CD14-positive monocyte (primary cell): Measurements from ENCODE around the gene CCDC180. TPM values are rescaled to one million over a fixed set of nuclear protein-coding genes. Genes with fewer than 3 reads are reported as not detected.

Experiments
- DNase-seq, 3 donors: peaks; one replicate each; pipeline ENCODE4 v3.0.0-alpha.2; 2011 to 2022
- H2AFZ ChIP-seq: 2 replicates; pipeline ENCODE4 v1.6.0; 2012; ENCODE audit warnings: mild to moderate bottlenecking, low read depth, low read length, inconsistent platforms; ENCODE audit not compliant: insufficient read depth, poor library complexity, severe bottlenecking
- H3K27ac ChIP-seq, 2 donors: 1 replicate in 1 of 2; 2 replicates in 1 of 2; pipeline ENCODE4 v1.5.1; 2012 to 2013; ENCODE audit warnings: low read length in 2 of 2, control low read depth in 1 of 2, inconsistent platforms in 1 of 2, low read depth in 1 of 2, mild to moderate bottlenecking in 1 of 2
- H3K27me3 ChIP-seq, 2 donors: one replicate each; pipeline versions ENCODE4 v1.6.0 to v1.6.1; 2011 to 2013; ENCODE audit warnings: low read length in 2 of 2; ENCODE audit not compliant: control insufficient read depth in 2 of 2, insufficient read depth in 2 of 2
- H3K36me3 ChIP-seq, 2 donors: replicated peaks in 1 of 2; 1 replicate in 1 of 2; 2 replicates in 1 of 2; pipeline versions ENCODE4 v1.5.1 to v1.6.1; 2012 to 2013; ENCODE audit warnings: low read length in 2 of 2, control low read depth in 1 of 2, inconsistent platforms in 1 of 2, mild to moderate bottlenecking in 1 of 2; ENCODE audit not compliant: insufficient read depth in 2 of 2, control insufficient read depth in 1 of 2
- H3K4me1 ChIP-seq, 2 donors: 1 replicate in 1 of 2; 2 replicates in 1 of 2; pipeline versions ENCODE4 v1.5.1 to v1.6.1; 2012 to 2013; ENCODE audit warnings: low read length in 2 of 2, control low read depth in 1 of 2, inconsistent platforms in 1 of 2, mild to moderate bottlenecking in 1 of 2, moderate library complexity in 1 of 2; ENCODE audit not compliant: insufficient read depth in 2 of 2, control insufficient read depth in 1 of 2
- H3K4me2 ChIP-seq: replicated peaks from 2 replicates; pipeline ENCODE3; 2012; ENCODE audit warnings: low read length, moderate library complexity, mild to moderate bottlenecking; ENCODE audit not compliant: poor library complexity, severe bottlenecking; ENCODE audit errors: extremely low read depth
- H3K4me3 ChIP-seq, 3 experiments: fragments of 200-600 bp in 1 of 3; sonication (generic) in 1 of 3; replicated peaks in 1 of 3; 1 replicate in 2 of 3; 2 replicates in 1 of 3; pipeline ENCODE4 v1.5.1; 2011 to 2013; ENCODE audit warnings: low read length in 3 of 3, mild to moderate bottlenecking in 3 of 3, control low read depth in 2 of 3, low read depth in 2 of 3, inconsistent platforms in 1 of 3, moderate library complexity in 1 of 3
- H3K79me2 ChIP-seq: 2 replicates; pipeline ENCODE4 v1.6.0; 2012; ENCODE audit warnings: mild to moderate bottlenecking, control low read depth, inconsistent platforms, low read length, moderate library complexity; ENCODE audit not compliant: insufficient read depth
- H3K9ac ChIP-seq: 2 replicates; pipeline ENCODE4 v1.6.0; 2017; ENCODE audit warnings: low read length, mild to moderate bottlenecking; ENCODE audit not compliant: insufficient read depth, poor library complexity, severe bottlenecking
- H3K9me3 ChIP-seq, 2 donors: replicated peaks in 1 of 2; 1 replicate in 1 of 2; 2 replicates in 1 of 2; pipeline versions ENCODE4 v1.5.1 to v1.6.1; 2012 to 2013; ENCODE audit warnings: low read length in 2 of 2, control low read depth in 1 of 2; ENCODE audit not compliant: control insufficient read depth in 1 of 2, insufficient read depth in 1 of 2
- H4K20me1 ChIP-seq: 2 replicates; pipeline ENCODE4 v1.6.0; 2012; ENCODE audit warnings: mild to moderate bottlenecking, low read length, control low read depth, moderate library complexity; ENCODE audit not compliant: insufficient read depth
- H3K27ac Mint-ChIP-seq, 7 donors: one replicate each; pipeline ENCODE4 v1.8.0; 2020; ENCODE audit warnings: mild to moderate bottlenecking in 7 of 7, mixed read lengths in 7 of 7, moderate library complexity in 6 of 7, inconsistent platforms in 2 of 7
- H3K27me3 Mint-ChIP-seq, 3 donors: one replicate each; pipeline ENCODE4 v1.8.0; 2021 to 2022; ENCODE audit warnings: low read depth in 3 of 3, mild to moderate bottlenecking in 3 of 3, mixed read lengths in 3 of 3, moderate library complexity in 3 of 3, inconsistent platforms in 1 of 3
- H3K36me3 Mint-ChIP-seq, 2 donors: one replicate each; pipeline ENCODE4 v1.8.0; 2020; ENCODE audit warnings: mixed read lengths in 2 of 2, inconsistent platforms in 1 of 2, mild to moderate bottlenecking in 1 of 2
- H3K4me1 Mint-ChIP-seq: one replicate; pipeline ENCODE4 v1.8.0; 2020; ENCODE audit warnings: mild to moderate bottlenecking, mixed read lengths
- H3K4me3 Mint-ChIP-seq, 2 donors: one replicate each; pipeline ENCODE4 v1.8.0; 2020; ENCODE audit warnings: mild to moderate bottlenecking in 2 of 2, mixed read lengths in 2 of 2, moderate library complexity in 1 of 2
- H3K9me3 Mint-ChIP-seq, 7 donors: one replicate each; pipeline ENCODE4 v1.8.0; 2020 to 2022; ENCODE audit warnings: mixed read lengths in 7 of 7, mild to moderate bottlenecking in 6 of 7, moderate library complexity in 6 of 7, inconsistent platforms in 2 of 7
- WGBS: methylation state at CpG from one replicate; pipeline ENCODE4 v1.1.5; 2013; ENCODE audit warnings: missing lambda C conversion rate; ENCODE audit not compliant: insufficient coverage; 5-methylcytosine and 5-hydroxymethylcytosine counted together
- intact Hi-C, 2 donors: fragments of 100-400 bp; cut with micrococcal nuclease; formaldehyde crosslinking; loops; one replicate each; pipeline versions ENCODE4 v1.15.0 to v1.15.1; 2023
- polyA plus RNA-seq, 3 donors: library from polyadenylated mRNA; depleted of rRNA in 1 of 3; unstranded in 2 of 3; stranded (reverse) in 1 of 3; fragments of 300-500 nt in 2 of 3; fragments of >200 nt in 1 of 3; fragmentation: Illumina TruSeq in 2 of 3; gene quantifications; 1 replicate in 2 of 3; 2 replicates in 1 of 3; pipeline ENCODE4 v1.2.3, GENCODE V29; 2012 to 2021
- TF ChIP-seq, protein P1 (sequence below): fragments of 200-600 bp; IDR thresholded peaks from one replicate; pipeline ENCODE4 v1.8.0; 2022; ENCODE audit warnings: antibody characterized with exemption, mild to moderate bottlenecking

Gene CCDC180
- polyA plus RNA-seq, 3 donors: 0.24 to 1.3 TPM; not detected in 1

GRCh38 chr9:97284798-97285197 lies 22.7 kb upstream of the CCDC180 start:
- H3K9ac ChIP-seq: no peak overlapping the region
- peaks cover 6 to 53% of the 10 kb centered on the region in 2 donors for H3K36me3 ChIP-seq
- no peak overlapping the region for H3K27ac ChIP-seq
- H3K9me3 ChIP-seq: peaks cover 0 to 13% of the 10 kb centered on the region in 2 donors
- H4K20me1 ChIP-seq: no peaks in the 10 kb centered on the region
- H3K27ac Mint-ChIP-seq: no peak overlapping the region
- no peak overlapping the region for H3K4me3 ChIP-seq
- no CpG with 5 or more reads among the region's 2 CpGs for WGBS
- intact Hi-C loops: no loop called here
- peaks cover 0 to 1% (median 0%) of the 10 kb centered on the region in 3 donors for H3K27me3 Mint-ChIP-seq
- H2AFZ ChIP-seq: no peak overlapping the region
- H3K79me2 ChIP-seq: no peaks in the 10 kb centered on the region
- peaks cover 2 to 11% (median 5%) of the 10 kb centered on the region in 7 donors for H3K9me3 Mint-ChIP-seq
- no peak overlapping the region for H3K4me3 Mint-ChIP-seq
- H3K4me1 Mint-ChIP-seq: no peaks in the 10 kb centered on the region
- peaks cover 33 to 68% of the 10 kb centered on the region in 2 donors for H3K36me3 Mint-ChIP-seq
- no peaks in the 10 kb centered on the region for H3K4me1 ChIP-seq
- H3K4me2 ChIP-seq: no peak overlapping the region
- TF ChIP-seq, protein P1, sequence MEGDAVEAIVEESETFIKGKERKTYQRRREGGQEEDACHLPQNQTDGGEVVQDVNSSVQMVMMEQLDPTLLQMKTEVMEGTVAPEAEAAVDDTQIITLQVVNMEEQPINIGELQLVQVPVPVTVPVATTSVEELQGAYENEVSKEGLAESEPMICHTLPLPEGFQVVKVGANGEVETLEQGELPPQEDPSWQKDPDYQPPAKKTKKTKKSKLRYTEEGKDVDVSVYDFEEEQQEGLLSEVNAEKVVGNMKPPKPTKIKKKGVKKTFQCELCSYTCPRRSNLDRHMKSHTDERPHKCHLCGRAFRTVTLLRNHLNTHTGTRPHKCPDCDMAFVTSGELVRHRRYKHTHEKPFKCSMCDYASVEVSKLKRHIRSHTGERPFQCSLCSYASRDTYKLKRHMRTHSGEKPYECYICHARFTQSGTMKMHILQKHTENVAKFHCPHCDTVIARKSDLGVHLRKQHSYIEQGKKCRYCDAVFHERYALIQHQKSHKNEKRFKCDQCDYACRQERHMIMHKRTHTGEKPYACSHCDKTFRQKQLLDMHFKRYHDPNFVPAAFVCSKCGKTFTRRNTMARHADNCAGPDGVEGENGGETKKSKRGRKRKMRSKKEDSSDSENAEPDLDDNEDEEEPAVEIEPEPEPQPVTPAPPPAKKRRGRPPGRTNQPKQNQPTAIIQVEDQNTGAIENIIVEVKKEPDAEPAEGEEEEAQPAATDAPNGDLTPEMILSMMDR: peak; percentile 15
- H3K27me3 ChIP-seq: no peaks in the 10 kb centered on the region
- no peak for DNase-seq

DNA sequence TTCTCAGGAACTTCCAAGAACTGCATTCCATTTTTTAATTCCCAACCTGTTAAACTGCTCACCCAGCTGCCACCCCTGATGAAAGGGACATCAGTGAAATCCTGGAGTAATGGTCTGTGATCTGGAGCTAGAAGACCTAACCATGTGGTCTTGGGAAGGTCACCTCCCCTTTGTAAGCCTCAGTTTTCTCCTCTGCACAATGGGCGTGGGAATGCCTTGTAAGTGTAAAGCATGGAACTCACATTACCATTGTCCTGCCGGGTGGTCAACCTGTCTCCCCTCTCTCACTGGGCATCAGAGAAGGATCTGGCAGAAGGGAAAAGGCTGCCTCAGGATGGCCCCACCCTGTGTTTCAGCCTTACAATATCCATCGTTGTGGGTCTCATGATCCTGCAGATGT lies 15.3 kb upstream of the CCDC180 start:
- H3K79me2 ChIP-seq: no peaks in the 10 kb centered on the region
- Mint-ChIP-seq H3K4me1 (peaks cover 3% of the 10 kb centered on the region), H3K4me3 (no peak overlapping the region), H3K27ac (no peak overlapping the region), H3K36me3 (peaks cover 19 to 46% of the 10 kb centered on the region in 2 donors), H3K27me3 (peaks cover 0 to 1% (median 0%) of the 10 kb centered on the region in 3 donors), H3K9me3 (peaks cover 0 to 3% (median 0%) of the 10 kb centered on the region in 7 donors)
- no peak overlapping the region for H2AFZ ChIP-seq
- H3K4me3 ChIP-seq: no peak overlapping the region
- no peaks in the 10 kb centered on the region for H4K20me1 ChIP-seq
- TF ChIP-seq, protein P1: no peak
- DNase-seq: no peak
- H3K27me3 ChIP-seq: no peaks in the 10 kb centered on the region
- intact Hi-C loops: no loop called here
- H3K4me1 ChIP-seq: no peaks in the 10 kb centered on the region
- H3K9ac ChIP-seq: no peak overlapping the region
- no peaks in the 10 kb centered on the region for H3K9me3 ChIP-seq
- no peak overlapping the region for H3K4me2 ChIP-seq
- H3K27ac ChIP-seq: no peak overlapping the region
- WGBS: 95% methylated on average over 3 of the region's 3 CpGs
- H3K36me3 ChIP-seq: peaks cover 2 to 32% of the 10 kb centered on the region in 2 donors
